Coronary artery (tissue), 2 donors: ENCODE measurements around the gene PLA2G2A.
"Not testable (repeated sequence)": the region's sequence is repeated elsewhere in the genome, so short reads cannot be mapped to it uniquely, and the experiment has no call there.

Experiments
- DNase-seq: peaks from one replicate; pipeline ENCODE4 v3.0.0-alpha.2; 2017; ENCODE audit warnings: low spot score
- H3K27ac ChIP-seq, 2 donors: fragments of 200-600 bp; sonication (generic); one replicate each; pipeline ENCODE4 v1.5.1; 2016 to 2019
- H3K4me3 ChIP-seq: fragments of 200-600 bp; sonication (generic); 2 replicates; pipeline ENCODE4 v1.5.1; 2016; ENCODE audit warnings: mild to moderate bottlenecking, moderate library complexity
- CTCF ChIP-seq: fragments of 200-600 bp; sonication (generic); IDR thresholded peaks from one replicate; pipeline ENCODE4 v1.5.1; 2019; ENCODE audit warnings: antibody characterized with exemption

PLA2G2A gene

GRCh38 chr1:20008391-20008841, 29.0 kb upstream of the PLA2G2A start:
- no peak for TF ChIP-seq CTCF
- peak overlapping the region in 1 of 2 donors; percentile 70 for H3K27ac ChIP-seq
- DNase-seq: no peak
- no peak overlapping the region for H3K4me3 ChIP-seq

- H3K27ac ChIP-seq: peak overlapping the region in 1 of 2 donors; percentile 63
- not testable (repeated sequence) for DNase-seq
Measured at GRCh38 chr1:19998823-19999222, 19.4 kb upstream of the PLA2G2A start.

GRCh38 chr1:19990689-19991088, 11.3 kb upstream of the PLA2G2A start:
- TF ChIP-seq CTCF: no peak
- no peak for DNase-seq

More at GRCh38 chr1:19998823-19999222, 19.4 kb upstream of the PLA2G2A start:
- H3K4me3 ChIP-seq: not testable (repeated sequence)

GRCh38 chr1:19990182-19990582, 10.8 kb upstream of the PLA2G2A start:
- H3K4me3 ChIP-seq, H3K27ac ChIP-seq, DNase-seq: not testable (repeated sequence)

More at GRCh38 chr1:19990689-19991088, 11.3 kb upstream of the PLA2G2A start:
- H3K4me3 ChIP-seq: no peak overlapping the region
- H3K27ac ChIP-seq: no peak overlapping the region

DNA sequence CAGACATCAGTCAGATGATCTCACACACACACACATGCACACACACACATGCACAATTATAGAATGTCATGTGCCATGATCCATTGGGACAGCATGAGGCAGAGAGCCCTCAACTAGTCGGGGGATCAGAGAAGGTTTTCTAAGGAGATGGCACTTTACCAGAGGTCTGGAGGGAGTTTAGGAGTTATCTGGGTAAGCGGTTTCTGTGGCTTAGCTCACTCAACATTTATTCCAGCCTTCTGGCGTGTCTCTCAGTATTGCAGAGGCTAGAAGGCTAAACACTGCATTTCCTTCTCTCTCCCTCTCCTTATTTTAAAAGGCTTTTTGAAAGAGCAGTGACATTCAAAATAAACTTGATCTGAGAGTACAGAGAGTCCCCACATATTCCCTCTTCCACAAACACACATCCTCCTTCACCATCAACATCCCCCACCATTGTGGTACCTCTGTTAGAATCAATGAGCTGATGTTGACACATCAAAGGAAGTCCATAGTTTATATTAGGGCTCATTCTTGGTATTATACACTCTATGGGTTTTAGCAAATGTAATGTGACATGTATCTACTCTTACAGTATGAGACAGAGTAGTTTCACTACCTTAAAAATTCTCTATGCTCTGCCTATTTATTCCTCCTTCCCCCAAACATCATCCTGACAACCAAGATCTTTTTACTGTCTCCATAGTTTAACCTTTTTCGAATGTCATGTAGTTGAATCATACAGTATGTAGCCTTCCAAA, 9.0 kb upstream of the PLA2G2A start:
- Histone ChIP-seq H3K27ac (no peak overlapping the region), H3K4me3 (no peak overlapping the region)
- no peak for DNase-seq

DNA sequence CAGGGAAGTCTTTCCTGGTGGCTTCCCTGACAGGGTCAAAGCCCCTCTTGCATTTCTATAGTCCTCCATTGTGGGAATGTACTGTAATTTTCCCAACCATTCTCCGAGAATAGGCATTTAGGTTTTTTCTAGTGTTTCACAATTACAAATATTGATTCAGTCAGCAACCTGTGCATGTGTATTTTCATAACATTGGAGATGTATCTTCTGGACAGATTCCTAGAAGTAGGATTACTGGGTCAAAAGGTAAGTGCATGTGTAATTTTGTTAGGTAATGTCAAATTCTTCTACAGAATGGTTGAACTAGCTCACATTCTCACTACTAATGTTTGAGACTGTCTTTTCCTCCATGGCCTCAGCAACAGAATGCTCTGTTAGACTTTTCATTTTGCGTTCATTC, 8.3 kb upstream of the PLA2G2A start:
- Histone ChIP-seq H3K27ac (no peak overlapping the region), H3K4me3 (no peak overlapping the region)
- no peak for TF ChIP-seq CTCF
- DNase-seq: no peak

More for the DNA sequence above, 9.0 kb upstream of the PLA2G2A start:
- no peak for TF ChIP-seq CTCF

DNA sequence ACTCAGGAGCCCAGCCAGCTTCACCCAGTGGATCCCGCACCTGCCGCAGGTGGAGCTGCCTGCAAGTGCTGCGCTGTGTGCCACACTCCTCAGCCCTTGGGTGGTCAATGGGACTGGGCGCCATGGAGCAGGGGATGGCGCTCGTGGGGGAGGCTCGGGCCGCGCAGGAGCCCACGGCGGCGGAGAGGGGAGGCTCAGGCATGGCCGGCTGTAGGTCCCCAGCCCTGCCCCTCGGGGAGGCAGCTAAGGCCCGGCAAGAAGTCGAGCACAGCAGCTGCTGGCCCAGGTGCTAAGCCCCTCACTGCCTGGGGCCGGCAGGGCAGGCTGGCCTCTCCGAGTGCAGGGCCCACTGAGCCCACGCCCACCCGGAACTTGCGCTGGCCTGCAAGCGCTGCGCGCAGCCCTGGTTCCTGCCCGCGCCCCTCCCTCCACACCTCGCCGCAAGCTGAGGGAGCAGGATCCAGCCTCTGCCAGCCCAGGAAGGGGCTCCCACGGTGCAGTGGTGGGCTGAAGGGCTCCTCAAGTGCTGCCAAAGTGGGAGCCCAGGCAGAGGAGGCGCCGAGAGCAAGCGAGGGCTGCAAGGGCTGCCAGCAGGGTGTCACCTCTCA, 5.1 kb upstream of the PLA2G2A start:
- DNase-seq, H3K27ac ChIP-seq, H3K4me3 ChIP-seq: not testable (repeated sequence)

DNA sequence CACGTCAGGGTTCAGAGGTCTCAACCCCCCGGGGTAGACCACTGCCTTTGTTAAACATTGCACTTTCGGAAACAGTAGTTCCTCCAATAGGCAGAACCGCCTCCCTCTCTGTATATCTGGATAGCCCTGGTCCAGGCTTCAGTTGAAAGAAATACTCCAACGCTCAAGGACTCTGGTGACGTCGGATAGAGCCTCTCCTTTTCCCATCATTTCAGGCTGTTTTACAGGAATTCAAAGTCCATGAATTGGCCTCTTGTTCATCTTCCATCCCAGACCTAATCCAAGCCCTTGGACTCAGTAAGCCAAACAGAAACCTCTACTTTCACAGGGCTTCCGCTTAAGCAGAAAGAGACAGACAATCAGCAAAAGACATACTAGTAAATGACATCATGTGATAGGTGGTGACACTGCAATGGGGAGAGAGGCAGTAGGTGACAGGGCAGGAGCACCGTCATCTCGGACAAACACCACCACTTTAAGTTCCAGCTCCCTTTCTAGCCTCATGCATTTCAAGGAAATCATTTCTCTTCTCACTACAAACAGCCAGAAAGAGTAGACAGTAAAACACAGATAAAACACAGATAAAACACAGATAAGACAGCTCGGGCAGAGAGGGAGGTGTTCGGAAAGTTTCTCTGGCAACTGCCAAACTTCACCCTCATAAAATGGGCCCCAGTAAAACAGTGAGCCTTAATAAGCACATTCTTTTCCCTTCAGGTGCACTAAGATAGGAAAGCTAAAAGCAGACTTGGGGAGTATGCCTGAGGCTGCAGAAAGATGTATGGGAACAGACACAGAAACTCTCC, 2.3 kb upstream of the PLA2G2A start:
- TF ChIP-seq CTCF: no peak
- no peak overlapping the region for H3K4me3 ChIP-seq
- DNase-seq: no peak
- H3K27ac ChIP-seq: peak overlapping the region in 1 of 2 donors; percentile 61
